AML-193 (cell line): ENCODE measurements around the gene DRD4.

Experiments used
- DNase-seq, 2 experiments: peaks; one replicate each; lab custom pipeline; 2025; lab: John Stamatoyannopoulos, UW

DRD4 gene

GRCh38 chr11:636511-637332, at the start of gene DRD4:
Gene DRD4, plus strand, starts transcription at chr11:637269. Its CDS starts 36 bp downstream, at chr11:637305.
- no peak for DNase-seq

GRCh38 chr11:587546-587945, 49.5 kb upstream of the DRD4 start:
- no peak for DNase-seq

- peak; percentile 11 to 21 for DNase-seq
Observed at GRCh38 chr11:587978-588380, 49.1 kb upstream of the DRD4 start.

GRCh38 chr11:589798-590197, 47.3 kb upstream of the DRD4 start:
- no peak for DNase-seq

- no peak for DNase-seq
Observed at GRCh38 chr11:590997-591396, 46.1 kb upstream of the DRD4 start.

- no peak for DNase-seq
Observed at GRCh38 chr11:592501-592900, 44.6 kb upstream of the DRD4 start.

- DNase-seq: no peak
Observed at GRCh38 chr11:592918-593317, 44.2 kb upstream of the DRD4 start.

- DNase-seq: no peak
Observed at GRCh38 chr11:593347-593746, 43.7 kb upstream of the DRD4 start.

- no peak for DNase-seq
Observed at GRCh38 chr11:595400-595799, 41.7 kb upstream of the DRD4 start.

GRCh38 chr11:596374-596773, 40.7 kb upstream of the DRD4 start:
- DNase-seq: no peak

- DNase-seq: no peak
Observed at GRCh38 chr11:597166-597725, 39.8 kb upstream of the DRD4 start.

GRCh38 chr11:598005-598680, 38.9 kb upstream of the DRD4 start:
- no peak for DNase-seq

GRCh38 chr11:601573-602245, 35.4 kb upstream of the DRD4 start:
- no peak for DNase-seq

GRCh38 chr11:603154-603553, 33.9 kb upstream of the DRD4 start:
- DNase-seq: no peak

- DNase-seq: no peak
Observed at GRCh38 chr11:605286-606129, 31.6 kb upstream of the DRD4 start.

GRCh38 chr11:606245-606644, 30.8 kb upstream of the DRD4 start:
- no peak for DNase-seq

- no peak for DNase-seq
Observed at GRCh38 chr11:607020-607780, 29.9 kb upstream of the DRD4 start.

- DNase-seq: no peak
Observed at GRCh38 chr11:607971-608659, 29.0 kb upstream of the DRD4 start.

GRCh38 chr11:608791-609251, 28.2 kb upstream of the DRD4 start:
- DNase-seq: no peak

- DNase-seq: no peak
Observed at GRCh38 chr11:609341-609811, 27.7 kb upstream of the DRD4 start.
